ENCODE data around the gene RNF148.

GRCh38 chr7:122663733-122664132 lies 39.0 kb downstream of the RNF148 start:
- no peak for TF ChIP-seq CTCF (IDR thresholded peaks at IDR 0.05)
- TF ChIP-seq POLR2A (IDR thresholded peaks at IDR 0.05): no peak
